Small intestine (tissue), 7 donors: Measurements from ENCODE around the gene COBLL1. TPM values are rescaled to one million over a fixed set of nuclear protein-coding genes. Genes with fewer than 3 reads are reported as not detected.

Experiments
- DNase-seq, 2 donors: peaks; one replicate each; pipeline versions ENCODE4 v3.0.0 to v3.0.0-alpha.2; 2013
- FAIRE-seq: peaks from 2 replicates; lab custom pipeline; 2012; peaks lifted over from hg19 to GRCh38; lab: Jason Lieb, UNC
- H3K27ac ChIP-seq, 3 donors: one replicate each; pipeline ENCODE4 v1.5.1; 2013; ENCODE audit warnings: low read length in 2 of 3, mild to moderate bottlenecking in 2 of 3, control low read depth in 1 of 3, inconsistent platforms in 1 of 3, low read depth in 1 of 3, moderate library complexity in 1 of 3
- H3K27me3 ChIP-seq, 3 donors: one replicate each; pipeline ENCODE4 v1.6.1; 2013; ENCODE audit warnings: low read length in 3 of 3, inconsistent platforms in 1 of 3; ENCODE audit not compliant: control insufficient read depth in 3 of 3, insufficient read depth in 3 of 3
- H3K36me3 ChIP-seq, 3 donors: one replicate each; pipeline ENCODE4 v1.6.1; 2013; ENCODE audit warnings: low read length in 3 of 3, inconsistent platforms in 1 of 3, low read depth in 1 of 3, mild to moderate bottlenecking in 1 of 3, moderate library complexity in 1 of 3; ENCODE audit not compliant: control insufficient read depth in 3 of 3, insufficient read depth in 2 of 3
- H3K4me1 ChIP-seq, 3 donors: one replicate each; pipeline ENCODE4 v1.6.1; 2013; ENCODE audit warnings: low read length in 2 of 3, inconsistent platforms in 1 of 3, low read depth in 1 of 3, mild to moderate bottlenecking in 1 of 3, moderate library complexity in 1 of 3; ENCODE audit not compliant: control insufficient read depth in 3 of 3, insufficient read depth in 2 of 3
- H3K4me3 ChIP-seq, 3 donors: one replicate each; pipeline ENCODE4 v1.5.1; 2013; ENCODE audit warnings: low read length in 3 of 3, control low read depth in 1 of 3, inconsistent platforms in 1 of 3, low read depth in 1 of 3, mild to moderate bottlenecking in 1 of 3, moderate library complexity in 1 of 3
- H3K9me3 ChIP-seq, 2 donors: one replicate each; pipeline ENCODE4 v1.6.1; 2013; ENCODE audit warnings: low read depth in 1 of 2, low read length in 1 of 2; ENCODE audit not compliant: control insufficient read depth in 2 of 2, insufficient read depth in 1 of 2
- WGBS, 3 donors: extraction: QIAGEN DNeasy Blood & Tissue Kit; methylation state at CpG; one replicate each; pipeline ENCODE4 v1.1.7; 2013; 5-methylcytosine and 5-hydroxymethylcytosine counted together
- polyA plus RNA-seq, 4 donors: library from polyadenylated mRNA; stranded (reverse) in 3 of 4; unstranded in 1 of 4; fragments of 200-250 nt in 3 of 4; fragments of 120-200 nt in 1 of 4; gene quantifications; one replicate each; pipeline versions ENCODE4 v1.2.1 to v1.2.3, GENCODE V29; 2013
- donor health status: healthy with polysubstance abuse.
- donor health status: control.
- donor health status: control.
- donor health status: Bipolar disorder and iron deficiency.
- donor health status: healthy.

COBLL1 gene
- polyA plus RNA-seq, 4 donors, result 5.4 to 72.0 (median 7.8) TPM

DNA sequence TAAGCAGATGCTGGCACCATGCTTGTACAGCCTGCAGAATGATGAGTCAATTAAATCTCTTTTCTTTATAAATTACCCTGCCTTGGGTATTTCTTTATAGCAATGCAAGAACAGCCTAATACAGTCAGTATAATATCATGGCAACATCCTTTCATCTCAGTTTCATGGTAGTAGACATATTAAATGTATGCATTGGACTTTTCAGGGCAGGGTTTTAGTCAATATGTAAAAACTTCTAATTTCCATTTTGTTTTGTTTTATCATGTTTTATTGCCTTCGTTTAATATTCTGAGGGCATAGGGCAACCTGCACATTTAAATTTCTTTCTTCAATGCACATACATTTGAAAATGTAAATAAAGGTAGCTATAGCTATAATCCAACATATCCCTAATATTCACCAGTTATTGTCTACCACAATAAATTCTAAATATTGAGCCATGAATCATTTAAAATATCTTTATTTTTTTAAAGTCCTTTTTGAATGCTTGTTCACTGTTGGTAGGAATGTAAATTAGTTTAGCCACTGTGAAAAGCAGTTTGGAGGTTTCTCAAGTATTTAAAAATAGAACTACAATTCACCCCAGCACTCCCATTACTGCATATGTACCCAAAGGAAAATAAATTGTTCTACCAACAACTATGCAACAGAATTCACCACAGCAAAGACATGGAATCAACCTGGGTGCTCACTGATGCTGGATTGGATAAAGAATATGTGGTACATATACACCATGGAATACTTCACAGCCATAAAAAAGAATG lies 178.6 kb downstream of the COBLL1 start:
- FAIRE-seq (no peak), DNase-seq (no peak)
- H3K36me3 ChIP-seq, result no peaks in the 10 kb centered on the region
- WGBS, 3 donors, result 24 to 69% (median 38%) methylated on average over 1 of the region's 1 CpG
- no peaks in the 10 kb centered on the region for H3K27me3 ChIP-seq
- H3K4me3 ChIP-seq, result no peak overlapping the region
- H3K9me3 ChIP-seq, result no peaks in the 10 kb centered on the region
- H3K4me1 ChIP-seq, result no peaks in the 10 kb centered on the region
- H3K27ac ChIP-seq, result no peak overlapping the region

DNA sequence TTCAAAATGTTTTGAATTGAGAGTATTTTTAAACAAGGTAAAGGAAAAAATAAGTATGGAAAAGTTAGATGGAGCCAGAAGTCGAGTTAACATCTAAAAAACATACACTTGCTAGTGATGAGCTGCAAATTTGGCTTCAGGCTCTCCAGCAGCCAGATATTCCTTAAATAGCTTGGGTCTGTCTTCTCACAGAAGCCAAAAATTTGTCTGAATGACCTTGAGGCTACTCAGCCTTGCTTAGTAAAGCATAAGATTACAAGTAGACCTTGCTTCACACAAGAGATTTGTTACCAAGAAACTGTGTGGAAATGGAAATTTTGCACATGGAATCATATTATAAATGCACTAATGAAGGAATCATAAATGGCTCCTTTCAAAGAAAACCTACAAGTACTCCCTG lies 179.6 kb downstream of the COBLL1 start:
- Histone ChIP-seq H3K9me3 (no peaks in the 10 kb centered on the region), H3K4me1 (no peaks in the 10 kb centered on the region), H3K4me3 (no peak overlapping the region), H3K27ac (no peak overlapping the region), H3K27me3 (no peaks in the 10 kb centered on the region), H3K36me3 (no peaks in the 10 kb centered on the region)
- FAIRE-seq, result no peak
- 69 to 93% (median 69%) methylated on average over 1 of the region's 1 CpG for WGBS, 3 donors
- DNase-seq, result no peak

DNA sequence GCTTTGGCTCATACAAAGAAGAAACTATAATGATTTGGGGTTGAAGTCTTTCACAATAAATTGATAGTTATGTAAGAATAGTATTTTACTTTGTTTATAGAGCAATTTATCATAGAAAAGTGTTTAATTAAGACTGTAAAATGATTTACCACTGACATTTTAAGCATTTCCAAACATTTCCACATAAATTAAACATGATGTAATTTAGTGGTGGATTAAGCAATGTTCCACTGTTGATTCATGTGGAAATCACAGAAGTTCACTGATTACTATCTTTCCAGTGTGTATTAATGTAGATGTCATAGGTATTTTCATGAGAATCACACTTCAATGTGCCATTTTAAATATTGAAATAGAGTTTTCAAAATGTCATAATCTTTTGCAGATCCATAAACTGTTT lies 180.3 kb downstream of the COBLL1 start:
- peak; percentile 15 for FAIRE-seq
- Histone ChIP-seq H3K9me3 (no peaks in the 10 kb centered on the region), H3K27me3 (no peaks in the 10 kb centered on the region), H3K27ac (no peak overlapping the region), H3K36me3 (no peaks in the 10 kb centered on the region), H3K4me1 (no peaks in the 10 kb centered on the region), H3K4me3 (no peak overlapping the region)
- DNase-seq, result no peak

DNA sequence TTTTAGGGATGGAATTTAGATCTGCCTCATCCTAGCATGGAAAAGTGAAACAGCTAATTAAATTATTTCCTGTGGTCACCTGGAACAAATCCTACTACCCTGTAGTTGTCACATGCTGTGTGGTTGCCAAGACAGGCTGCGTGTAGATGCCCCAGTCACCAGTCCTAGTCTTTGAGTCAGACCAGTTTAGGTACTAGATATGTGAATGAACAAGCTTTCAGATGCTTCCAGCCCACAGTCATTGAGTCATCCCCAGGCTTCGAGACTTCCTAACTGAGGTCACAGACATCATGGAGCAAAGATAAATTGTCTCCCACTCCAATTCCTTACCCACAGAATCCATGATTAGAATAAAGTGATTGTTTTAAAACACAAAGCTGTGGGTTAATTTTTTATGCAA lies 184.5 kb downstream of the COBLL1 start:
- DNase-seq (no peak), FAIRE-seq (no peak)
- WGBS, 3 donors, result 91 to 96% (median 92%) methylated on average over 2 of the region's 2 CpGs
- no peaks in the 10 kb centered on the region for H3K27me3 ChIP-seq
- no peak overlapping the region for H3K27ac ChIP-seq
- H3K4me1 ChIP-seq, result no peaks in the 10 kb centered on the region
- no peaks in the 10 kb centered on the region for H3K9me3 ChIP-seq
- no peak overlapping the region for H3K4me3 ChIP-seq
- no peaks in the 10 kb centered on the region for H3K36me3 ChIP-seq

DNA sequence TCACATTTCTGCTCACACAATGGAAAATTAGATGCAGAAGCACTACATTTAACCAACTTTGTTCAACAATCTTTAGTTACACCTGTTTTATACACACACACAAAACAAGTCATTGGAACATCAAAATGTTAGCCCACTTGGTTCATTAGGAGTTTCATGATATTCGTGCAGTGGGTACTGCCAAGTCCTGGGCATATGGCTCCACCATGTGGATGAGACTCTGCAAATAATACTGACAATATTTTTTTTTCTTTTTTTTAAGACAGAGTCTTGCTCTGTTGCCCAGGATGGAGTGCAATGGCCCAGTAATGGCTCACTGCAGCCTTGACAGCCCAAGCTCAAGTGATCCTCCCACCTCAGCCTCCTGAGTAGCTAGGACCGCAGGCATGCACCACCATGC lies 185.9 kb downstream of the COBLL1 start:
- 85 to 93% (median 90%) methylated on average over 2 of the region's 2 CpGs for WGBS, 3 donors
- Histone ChIP-seq H3K9me3 (peaks cover 0 to 6% of the 10 kb centered on the region in 2 donors), H3K4me1 (no peaks in the 10 kb centered on the region), H3K4me3 (no peak overlapping the region), H3K27me3 (no peaks in the 10 kb centered on the region), H3K36me3 (no peaks in the 10 kb centered on the region), H3K27ac (no peak overlapping the region)
- no peak for FAIRE-seq
- DNase-seq, result no peak

DNA sequence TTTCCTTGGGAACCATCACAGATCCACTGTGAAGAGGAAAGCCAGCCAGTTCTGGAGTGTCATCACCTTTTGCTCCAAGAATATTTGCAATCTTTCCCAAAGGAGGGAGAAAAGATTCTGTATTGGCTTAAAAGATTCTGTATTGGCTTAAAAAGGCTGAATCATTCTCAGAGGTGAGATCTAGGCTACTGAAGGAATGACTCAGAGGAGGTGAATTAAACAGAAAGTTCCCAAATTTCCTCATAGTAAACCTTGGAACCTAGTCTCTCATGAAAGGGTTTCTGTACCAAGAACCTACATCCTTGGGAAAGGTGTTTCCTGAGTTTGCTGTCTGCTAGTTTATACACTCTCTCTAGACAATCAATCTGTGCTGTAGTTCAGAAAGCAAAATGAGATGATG lies 186.3 kb downstream of the COBLL1 start:
- FAIRE-seq (no peak), DNase-seq (no peak)
- H3K4me1 ChIP-seq, result no peaks in the 10 kb centered on the region
- no peaks in the 10 kb centered on the region for H3K36me3 ChIP-seq
- H3K27ac ChIP-seq, result no peak overlapping the region
- H3K27me3 ChIP-seq, result no peaks in the 10 kb centered on the region
- no peak overlapping the region for H3K4me3 ChIP-seq
- peaks cover 0 to 6% of the 10 kb centered on the region in 2 donors for H3K9me3 ChIP-seq

DNA sequence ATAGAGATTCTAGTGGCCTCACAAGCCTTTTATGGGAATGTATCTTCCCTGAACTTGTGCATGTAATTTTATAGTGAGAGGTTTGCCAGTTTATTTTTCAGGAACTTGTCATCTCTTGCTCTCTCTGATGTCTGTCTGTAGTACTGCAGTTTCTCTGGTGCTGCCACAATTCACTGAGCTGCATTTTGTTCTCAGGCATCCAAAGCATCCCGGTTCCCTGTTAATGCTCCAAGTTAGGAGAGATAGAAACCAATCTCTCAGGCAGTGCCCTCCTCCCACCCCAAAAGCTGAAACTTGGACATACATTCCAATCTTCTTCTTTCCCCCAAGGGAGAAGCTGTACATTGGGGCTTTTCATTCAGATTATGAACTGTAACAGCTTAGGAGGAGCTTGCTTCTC lies 190.3 kb downstream of the COBLL1 start:
- H3K27ac ChIP-seq, result no peak overlapping the region
- no peak for FAIRE-seq
- WGBS, 3 donors, result 59 to 76% (median 67%) methylated on average over 1 of the region's 1 CpG
- no peaks in the 10 kb centered on the region for H3K27me3 ChIP-seq
- H3K36me3 ChIP-seq, result no peaks in the 10 kb centered on the region
- H3K4me1 ChIP-seq, result no peaks in the 10 kb centered on the region
- no peak for DNase-seq
- no peak overlapping the region for H3K4me3 ChIP-seq
- peaks cover 0 to 6% of the 10 kb centered on the region in 2 donors for H3K9me3 ChIP-seq

DNA sequence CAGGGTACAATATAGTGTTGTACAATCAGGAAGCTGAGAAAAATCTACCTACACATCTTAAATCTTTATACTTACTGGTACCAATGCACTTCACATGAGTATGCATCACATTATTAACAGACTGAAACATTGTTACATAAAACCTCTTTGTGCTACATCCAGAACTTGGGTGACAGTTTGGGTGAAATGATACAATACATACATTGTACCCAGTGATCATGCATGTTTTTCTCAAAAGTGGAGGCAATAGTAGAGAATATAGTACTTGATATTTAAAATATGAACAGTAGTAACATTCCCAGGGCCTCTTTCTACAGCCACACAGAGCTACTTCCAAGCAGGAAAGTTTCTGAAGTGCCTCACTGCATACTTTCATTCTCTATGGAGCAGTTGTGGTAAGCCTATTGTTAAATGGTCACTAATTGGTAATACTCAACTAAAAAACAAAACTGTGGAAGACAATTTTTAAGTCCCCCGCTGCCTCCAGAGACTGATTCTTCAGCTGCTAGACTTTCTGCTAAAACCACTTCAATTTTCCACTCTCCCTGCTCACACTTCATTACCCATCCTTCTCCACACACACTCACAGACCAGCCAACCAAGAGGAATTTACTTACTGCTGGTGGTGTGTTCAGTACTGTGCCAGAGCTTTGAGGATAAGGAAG lies 197.5 kb downstream of the COBLL1 start:
- Histone ChIP-seq H3K4me1 (no peaks in the 10 kb centered on the region), H3K27ac (no peak overlapping the region), H3K36me3 (no peaks in the 10 kb centered on the region), H3K27me3 (no peaks in the 10 kb centered on the region), H3K9me3 (no peaks in the 10 kb centered on the region), H3K4me3 (no peak overlapping the region)
- WGBS, 3 donors, result 92 to 100% (median 94%) methylated on average over 1 of the region's 1 CpG
- DNase-seq, result no peak
- no peak for FAIRE-seq
